Activated CD4-positive, alpha-beta T cell treated with anti-CD3 and anti-CD28 coated beads for 24 hours (primary cell): Measurements from ENCODE around the gene COMMD3.
"Not testable (repeated sequence)": the region's sequence is repeated elsewhere in the genome, so short reads cannot be mapped to it uniquely, and the experiment has no call there.

Source experiments
- DNase-seq, 2 donors: peaks; one replicate each; pipeline ENCODE4 v3.0.0-alpha.2; 2020; ENCODE audit warnings: low read depth in 2 of 2

COMMD3 gene

GRCh38 chr10:22338931-22339330, 22.7 kb downstream of the COMMD3 start:
- no peak for DNase-seq

DNA sequence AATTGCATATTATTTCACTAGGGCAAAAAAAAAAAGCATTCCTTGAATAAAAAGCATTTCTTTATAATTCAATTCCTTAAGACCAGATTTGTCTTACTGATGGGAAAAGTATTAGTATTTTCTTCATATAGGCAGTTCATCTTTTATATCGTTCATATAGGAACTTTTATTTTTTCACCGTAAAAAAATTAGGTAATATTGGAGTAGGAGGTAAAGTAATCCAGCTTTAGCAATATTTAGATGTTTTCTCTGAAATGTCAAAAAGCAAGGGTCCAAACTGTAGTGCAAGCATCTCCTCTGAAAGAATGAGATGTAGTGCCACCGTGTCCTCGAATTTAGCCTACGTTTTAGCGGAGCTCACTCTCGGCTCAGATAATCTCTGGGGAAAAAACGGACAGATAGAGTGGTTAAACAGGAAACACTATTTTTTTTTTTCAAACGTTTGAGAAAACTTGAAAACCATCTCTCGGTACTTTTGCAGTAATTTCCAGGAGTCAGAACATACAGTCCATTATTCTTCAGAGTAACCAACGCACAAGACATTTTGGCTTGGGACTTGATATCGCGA, 23.7 kb downstream of the COMMD3 start:
- no peak for DNase-seq

GRCh38 chr10:22340329-22341189, 24.4 kb downstream of the COMMD3 start:
- DNase-seq: no peak

DNA sequence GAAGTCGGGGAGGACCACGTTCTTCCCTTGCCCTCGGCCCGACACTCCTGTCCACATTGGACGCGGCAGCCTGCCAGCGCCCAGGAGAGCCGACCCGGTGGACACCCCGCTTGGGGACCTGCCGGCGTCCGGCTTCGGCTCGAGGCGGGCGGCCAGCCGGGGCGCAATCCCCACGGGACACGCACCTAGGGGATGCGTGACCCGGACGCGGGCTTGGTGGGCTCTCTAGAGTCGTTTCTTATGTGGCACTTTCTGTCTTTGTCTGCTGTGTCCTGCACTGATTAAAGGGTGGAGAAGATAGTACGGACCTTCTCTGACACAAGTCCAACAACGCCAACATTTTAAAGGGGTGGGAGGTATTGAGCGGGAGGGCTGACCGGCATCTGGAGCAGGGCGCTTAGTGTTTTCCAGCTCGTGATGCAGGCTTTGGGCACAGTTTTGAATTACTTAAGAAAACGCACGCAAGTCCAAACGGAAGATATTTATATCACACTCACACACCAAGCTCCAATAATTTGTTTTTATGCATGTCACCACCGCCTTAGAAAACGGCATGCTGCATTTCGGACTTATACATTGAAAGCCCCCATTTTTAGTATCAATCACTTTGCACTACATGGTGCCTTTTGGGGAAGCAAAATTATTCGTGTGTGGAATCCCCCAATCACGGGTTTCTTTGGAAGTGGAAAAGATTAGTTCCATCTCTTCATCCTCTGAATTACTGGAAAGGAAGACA, 25.2 kb downstream of the COMMD3 start:
- no peak for DNase-seq

DNA sequence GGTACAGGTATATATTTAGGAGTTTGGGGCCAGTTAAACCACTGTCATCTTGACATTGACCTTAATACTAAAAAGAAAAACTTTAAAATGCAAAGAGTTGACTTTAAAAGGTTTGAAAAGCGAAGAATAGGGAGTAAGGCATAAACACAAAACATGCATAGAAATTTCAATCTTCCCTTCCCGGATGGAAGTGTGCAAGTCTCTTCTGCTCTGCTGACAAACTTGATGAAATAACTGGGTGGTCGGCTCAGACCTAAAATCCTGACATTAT, 25.7 kb downstream of the COMMD3 start:
- DNase-seq: no peak

DNA sequence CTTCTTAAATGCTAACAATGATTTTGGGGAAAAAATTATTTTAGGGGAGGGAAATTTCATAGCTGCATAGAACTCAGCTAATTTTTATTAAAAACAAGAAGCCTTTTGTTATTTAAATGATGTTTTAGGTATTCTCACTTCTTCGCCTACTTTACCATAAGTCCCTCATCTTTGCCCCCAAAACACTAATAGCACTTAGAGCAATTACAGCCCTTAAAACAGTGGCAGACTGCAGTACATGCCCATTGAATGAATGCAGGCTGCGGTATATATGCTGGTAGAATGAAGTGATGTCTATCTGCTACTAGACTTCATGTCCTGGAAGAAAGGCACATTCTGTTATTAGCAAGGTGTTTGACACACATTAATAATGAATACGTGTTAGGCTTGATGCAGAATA, 26.2 kb downstream of the COMMD3 start:
- no peak for DNase-seq

DNA sequence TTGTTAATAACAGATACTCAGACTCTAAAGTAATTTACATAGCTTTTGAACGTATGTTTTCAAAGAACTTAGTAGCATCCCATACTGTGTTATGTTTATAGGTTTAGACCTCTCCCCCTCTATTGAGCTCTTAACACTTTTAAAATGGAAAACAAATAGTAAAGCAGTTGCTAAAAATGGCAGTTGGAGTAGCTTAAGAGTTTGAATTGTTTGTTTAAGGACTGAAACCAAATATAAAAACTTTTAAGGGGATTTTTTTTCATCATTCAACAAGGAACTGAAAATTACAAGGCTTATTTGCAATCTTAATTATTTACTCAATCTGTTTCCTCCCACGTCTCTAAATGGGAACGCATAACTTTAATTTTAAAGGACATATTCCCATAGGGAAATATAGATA, 27.5 kb downstream of the COMMD3 start:
- no peak for DNase-seq

- no peak for DNase-seq
Measured at GRCh38 chr10:22344249-22344648, 28.1 kb downstream of the COMMD3 start.

- DNase-seq: no peak
Measured at GRCh38 chr10:22344781-22345300, 28.7 kb downstream of the COMMD3 start.

GRCh38 chr10:22345301-22346095, 29.3 kb downstream of the COMMD3 start, which contains the start of gene SPAG6:
TSS of gene SPAG6 (plus strand) at chr10:22345496. CDS start at chr10:22345612, 116 bp downstream.
- DNase-seq: no peak

GRCh38 chr10:22346096-22346661, 30.0 kb downstream of the COMMD3 start:
- DNase-seq: no peak

GRCh38 chr10:22349755-22350154, 33.6 kb downstream of the COMMD3 start:
- DNase-seq: no peak

GRCh38 chr10:22351131-22351703, 35.0 kb downstream of the COMMD3 start:
- DNase-seq: no peak

DNA sequence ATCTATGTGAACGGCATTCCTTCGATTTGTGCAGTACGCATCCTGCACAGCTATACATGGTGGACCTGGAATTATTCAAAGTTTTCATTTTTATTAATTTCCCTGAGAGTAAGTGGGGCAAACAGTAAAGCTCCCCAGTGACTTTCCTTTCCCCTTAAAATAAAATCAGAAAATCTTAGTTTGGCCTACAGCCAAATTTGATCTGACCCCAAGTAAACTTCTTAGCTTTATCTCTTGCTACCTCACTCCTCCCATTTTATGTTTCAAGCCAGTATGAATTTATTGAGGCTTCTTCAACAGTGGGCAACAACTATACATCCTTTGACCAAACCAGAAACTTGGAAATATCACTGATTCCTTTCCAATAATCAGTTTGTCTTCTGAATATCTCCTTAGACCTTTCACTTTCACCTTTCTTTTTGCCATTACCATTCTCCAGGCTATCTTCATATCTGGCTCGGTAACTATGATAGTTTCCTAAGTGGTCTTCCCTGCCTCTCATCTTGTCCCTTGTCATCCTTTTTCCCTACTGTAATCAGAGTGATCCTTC, 40.2 kb downstream of the COMMD3 start:
- no peak for DNase-seq

DNA sequence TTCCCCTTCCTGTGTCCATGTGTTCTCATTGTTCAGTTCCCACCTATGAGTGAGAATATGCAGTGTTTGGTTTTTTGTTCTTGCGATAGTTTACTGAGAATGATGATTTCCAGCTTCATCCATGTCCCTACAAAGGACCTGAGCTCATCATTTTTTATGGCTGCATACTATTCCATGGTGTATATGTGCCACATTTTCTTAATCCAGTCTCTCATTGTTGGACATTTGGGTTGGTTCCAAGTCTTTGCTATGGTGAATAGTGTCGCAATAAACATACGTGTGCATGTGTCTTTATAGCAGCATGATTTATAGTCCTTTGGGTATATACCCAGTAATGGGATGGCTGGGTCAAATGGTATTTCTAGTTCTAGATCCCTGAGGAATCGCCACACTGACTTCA, 41.6 kb downstream of the COMMD3 start:
- not testable (repeated sequence) for DNase-seq

DNA sequence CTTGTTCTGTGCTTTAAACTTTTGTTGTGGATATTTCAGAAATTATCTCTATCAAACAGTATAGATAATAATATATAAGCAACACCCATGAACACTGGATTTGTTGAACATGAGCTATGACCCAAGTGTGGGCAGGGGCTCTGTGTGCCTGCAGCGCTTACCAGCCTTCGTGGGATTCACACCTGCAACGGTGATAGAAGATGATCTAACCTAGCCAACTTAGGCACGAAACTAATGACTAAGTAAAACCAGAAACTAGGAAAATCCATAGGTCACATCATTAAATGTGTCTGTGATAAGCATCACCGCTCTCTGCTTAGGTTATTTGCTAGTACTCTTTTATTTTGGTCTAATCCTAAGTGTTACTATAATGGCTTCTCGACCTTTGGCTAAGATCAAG, 47.1 kb downstream of the COMMD3 start:
- DNase-seq: no peak

DNA sequence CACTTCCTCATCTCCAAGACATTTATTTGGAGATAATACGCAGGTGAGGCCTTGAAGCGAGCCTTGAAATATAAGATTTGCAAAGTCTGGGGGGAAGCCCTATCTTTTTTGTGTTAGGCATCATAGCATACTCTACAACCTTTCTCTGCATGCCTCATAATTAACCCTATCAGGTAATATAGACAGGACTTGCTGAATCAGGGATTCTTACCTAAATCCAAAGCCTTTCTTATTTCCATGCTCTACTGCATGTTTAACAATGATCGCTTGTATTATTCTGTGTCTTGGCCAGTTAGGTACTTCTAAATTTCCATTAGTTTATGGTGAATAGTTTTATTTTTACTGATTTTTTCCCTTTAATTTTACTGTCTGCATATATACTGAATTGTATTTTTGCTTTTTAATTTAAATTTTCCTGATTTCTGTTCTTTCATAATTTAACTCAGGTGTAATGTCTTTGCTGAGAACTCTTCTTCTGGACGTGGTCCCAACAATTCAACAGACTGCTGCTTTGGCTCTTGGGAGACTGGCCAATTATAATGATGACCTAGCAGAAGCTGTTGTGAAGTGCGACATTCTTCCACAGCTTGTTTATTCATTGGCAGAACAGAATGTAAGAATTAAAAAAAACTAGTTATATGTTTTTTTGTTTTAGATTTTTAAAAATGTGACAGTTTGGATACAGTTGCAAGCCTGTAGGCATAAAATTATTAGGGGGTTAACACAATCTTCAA, 48.4 kb downstream of the COMMD3 start:
- DNase-seq: no peak

DNA sequence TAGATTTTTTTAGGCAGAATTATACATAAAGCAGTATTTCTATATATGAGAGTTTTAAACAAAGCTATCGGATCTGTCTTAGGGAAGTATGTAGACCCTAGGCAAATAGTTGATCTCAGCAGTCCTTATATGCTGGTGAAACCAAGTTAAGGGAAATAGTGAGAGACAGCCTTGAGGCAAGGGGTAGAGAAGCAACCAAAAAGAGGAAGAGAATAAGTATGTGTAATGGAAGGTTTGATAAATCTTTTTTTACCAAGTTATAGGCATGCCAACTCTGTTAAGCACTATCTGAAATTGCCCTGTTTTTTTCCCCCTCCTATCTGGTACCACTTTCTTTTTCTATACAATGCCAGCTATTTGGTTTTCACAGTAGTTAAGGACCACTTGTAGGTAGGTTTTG, 49.0 kb downstream of the COMMD3 start:
- DNase-seq: no peak

DNA sequence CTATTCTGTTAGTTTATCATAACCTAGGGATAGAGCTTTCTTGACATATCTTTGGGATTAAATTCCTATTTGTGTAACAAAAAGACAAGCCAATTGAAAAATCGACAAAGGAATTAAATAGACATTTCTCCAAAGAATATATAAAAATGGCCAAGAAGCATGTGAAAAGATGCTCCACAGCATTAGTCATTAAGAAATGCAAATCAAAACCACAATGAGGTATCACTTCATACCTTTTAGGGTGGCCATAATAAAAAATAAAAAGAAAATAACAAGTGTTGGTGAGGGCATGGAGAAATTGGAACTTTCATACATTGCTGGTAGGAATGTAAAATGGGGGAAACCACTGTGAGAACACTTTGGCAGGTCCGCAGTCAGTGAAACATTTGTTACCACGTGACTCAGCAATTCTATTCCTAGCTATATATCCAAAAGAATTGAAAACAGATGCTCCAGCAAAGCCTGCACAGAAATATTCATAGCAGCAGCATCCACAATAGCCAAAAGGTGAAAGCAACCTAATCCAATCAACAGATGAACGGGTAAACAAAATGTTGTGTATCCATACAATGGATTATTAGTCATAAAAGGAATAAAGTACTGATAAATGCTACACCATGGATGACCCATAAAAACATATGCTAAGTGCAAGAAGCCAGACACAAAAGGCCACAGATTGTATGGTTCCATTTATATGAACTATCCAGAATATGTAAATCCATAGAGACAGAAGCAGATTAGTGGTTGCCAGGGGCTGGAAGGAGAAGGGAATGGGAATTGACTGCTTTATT, 49.7 kb downstream of the COMMD3 start:
- DNase-seq: no peak

DNA sequence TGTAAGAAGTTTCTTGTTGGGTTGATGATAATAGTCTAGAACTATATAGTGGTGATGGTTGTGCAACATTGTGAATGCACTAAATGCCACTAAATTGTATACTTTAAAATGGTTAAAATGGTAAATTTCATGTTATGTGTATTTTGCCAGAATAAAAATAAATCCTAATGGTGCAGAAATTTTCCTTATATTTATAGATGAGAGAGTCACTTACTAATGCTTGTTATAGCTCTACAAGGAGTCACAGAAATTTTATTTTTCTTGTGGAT, 50.2 kb downstream of the COMMD3 start:
- no peak for DNase-seq
